ENCODE measurements around the gene ATG16L2. TPM values are rescaled to one million over a fixed set of nuclear protein-coding genes. Genes with fewer than 3 reads are reported as not detected.

Gene ATG16L2
- total and polyA plus RNA-seq, 9 of the 15 experiments (the other 6 are each of a cell fraction or from before 2014, with no cell fraction given): 0.18 to 11.2 (median 6.2) TPM

- H3K36me3 ChIP-seq (ENCODE audit: control insufficient read depth, insufficient read depth, low read length): no peaks in the 10 kb centered on the region
- intact Hi-C loops (cut with micrococcal nuclease) (no loop called here), in situ Hi-C loops (cut with MboI) (no loop called here)
- ChIA-PET POLR2A (interaction anchor here (0.6 to 1.1 kb wide), 3 partner anchors 9 to 320 kb away, joined by 3 read pairs; partner anchors contain the start of gene FCHSD2), CTCF (ENCODE audit: low intra/inter-chr PET ratio) (interaction anchor here (0.7 kb wide), 1 partner anchor 318 kb away, joined by 3 read pairs; no protein-coding TSS in a partner anchor)
- ATAC-seq: peak; percentile 96
- no peaks in the 10 kb centered on the region for H4K20me1 ChIP-seq (replicated peaks; ENCODE audit: control insufficient read depth, insufficient read depth, low read length)
- no TSS peak for BruUV-seq (replicated peaks)
- no peaks in the 10 kb centered on the region for H3K9me3 ChIP-seq (replicated peaks; ENCODE audit: control insufficient read depth, insufficient read depth, low read depth, low read length)
- peak overlapping the region; percentile 60; the same call in 1 of the 3 replicates for H3K27ac ChIP-seq (ENCODE audit: extremely low read depth, low read depth, low read length)
- 26% methylated on average over 44 of the region's 82 CpGs for WGBS (ENCODE audit: insufficient coverage, low coverage, missing lambda C conversion rate)
- peaks cover 0 to 31% of the 10 kb centered on the region in 2 experiments; a peak in 2 of 5 replicates for H3K4me1 ChIP-seq (replicated peaks in 1 of 2; ENCODE audit: control insufficient read depth in 2 of 2, insufficient read depth in 2 of 2, low read length in 2 of 2)
- peak; percentile 90 to 95 (median 94) for DNase-seq (ENCODE audit: extremely low read depth in 1 of 4, low spot score in 3 of 4)
- peak overlapping the region; percentile 85 for H3K4me2 ChIP-seq (ENCODE audit: insufficient read depth, low read length)
- H3K27me3 ChIP-seq (ENCODE audit: control insufficient read depth in 2 of 2, insufficient read depth in 2 of 2, low read length in 2 of 2): no peaks in the 10 kb centered on the region
- H3K79me2 ChIP-seq (ENCODE audit: control insufficient read depth, insufficient read depth, low read length): no peaks in the 10 kb centered on the region
- peak; percentile 67 for FAIRE-seq
- H2AFZ ChIP-seq (ENCODE audit: low read depth, low read length): peak overlapping the region; percentile 96
- peak overlapping the region; percentile 66 to 94 for H3K9ac ChIP-seq (ENCODE audit: insufficient read depth in 1 of 2, low read depth in 2 of 2, low read length in 2 of 2)
- peak overlapping the region; percentile 42 for H3K4me3 ChIP-seq
- peaks cover 5% of the 10 kb centered on the region for H3K9me1 ChIP-seq (ENCODE audit: control insufficient read depth, insufficient read depth, low read length)
- TF ChIP-seq POLR3A (IDR thresholded peaks at IDR 0.05; ENCODE audit: borderline replicate concordance, extremely low read depth, insufficient read depth, insufficient read length) (no peak), NBN (IDR thresholded peaks at IDR 0.05; ENCODE audit: low read depth) (no peak), FOXM1 (IDR thresholded peaks at IDR 0.05; ENCODE audit: low read depth) (no peak), FOXM1 (CRISPR knock-in tag; IDR thresholded peaks at IDR 0.05; ENCODE audit: low read depth) (peak; percentile 79; the same call in 1 of the 2 replicates), CGGBP1 (CRISPR knock-in tag; IDR thresholded peaks at IDR 0.05) (no peak), SRSF7 (optimal IDR thresholded peaks at IDR 0.05; ENCODE audit: low read depth, low read length) (no peak), ZNF583 (CRISPR knock-in tag; IDR thresholded peaks at IDR 0.05) (no peak), ZNF57 (CRISPR knock-in tag; IDR thresholded peaks at IDR 0.05) (0 out of 2 replicates have a peak, but pooled peaks have one; percentile 22), ZNF274 (IDR thresholded peaks at IDR 0.05; ENCODE audit: borderline replicate concordance, low read depth, low read length) (no peak), CC2D1A (IDR thresholded peaks at IDR 0.05) (no peak), POLR3G (IDR thresholded peaks at IDR 0.05; ENCODE audit: extremely low read depth, insufficient read length, insufficient replicate concordance) (no peak), SREBF1 (IDR thresholded peaks at IDR 0.05; ENCODE audit: borderline replicate concordance, low read depth, low read length) (0 out of 2 replicates have a peak, but pooled peaks have one; percentile 40), SRSF3 (IDR thresholded peaks at IDR 0.05; ENCODE audit: insufficient read depth, low read length) (no peak), KAT8 (IDR thresholded peaks at IDR 0.05; ENCODE audit: low read depth) (no peak), FOXK1 (CRISPR knock-in tag; IDR thresholded peaks at IDR 0.05; ENCODE audit: borderline replicate concordance) (no peak), NR4A1 (CRISPR knock-in tag; IDR thresholded peaks at IDR 0.05) (no peak), NR4A1 (tag; IDR thresholded peaks at IDR 0.05) (no peak), ZKSCAN8 (CRISPR knock-in tag; IDR thresholded peaks at IDR 0.05) (no peak), TAF15 (IDR thresholded peaks at IDR 0.05; ENCODE audit: low read depth, low read length) (peak; percentile 96; the same call in 1 of the 2 replicates)
- TF ChIP-seq, protein P1, sequence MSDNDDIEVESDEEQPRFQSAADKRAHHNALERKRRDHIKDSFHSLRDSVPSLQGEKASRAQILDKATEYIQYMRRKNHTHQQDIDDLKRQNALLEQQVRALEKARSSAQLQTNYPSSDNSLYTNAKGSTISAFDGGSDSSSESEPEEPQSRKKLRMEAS (CRISPR knock-in tag; IDR thresholded peaks at IDR 0.05): peak; percentile 78
- TF ChIP-seq, protein P2, sequence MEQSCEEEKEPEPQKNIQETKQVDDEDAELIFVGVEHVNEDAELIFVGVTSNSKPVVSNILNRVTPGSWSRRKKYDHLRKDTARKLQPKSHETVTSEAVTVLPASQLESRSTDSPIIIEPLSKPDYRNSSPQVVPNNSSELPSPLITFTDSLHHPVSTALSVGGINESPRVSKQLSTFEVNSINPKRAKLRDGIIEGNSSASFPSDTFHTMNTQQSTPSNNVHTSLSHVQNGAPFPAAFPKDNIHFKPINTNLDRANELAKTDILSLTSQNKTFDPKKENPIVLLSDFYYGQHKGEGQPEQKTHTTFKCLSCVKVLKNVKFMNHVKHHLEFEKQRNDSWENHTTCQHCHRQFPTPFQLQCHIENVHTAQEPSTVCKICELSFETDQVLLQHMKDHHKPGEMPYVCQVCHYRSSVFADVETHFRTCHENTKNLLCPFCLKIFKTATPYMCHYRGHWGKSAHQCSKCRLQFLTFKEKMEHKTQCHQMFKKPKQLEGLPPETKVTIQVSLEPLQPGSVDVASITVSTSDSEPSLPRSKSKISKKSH (CRISPR knock-in tag; IDR thresholded peaks at IDR 0.05): no peak
These were observed 7.9 kb downstream of the ATG16L2 start for GRCh38 chr11:72821920-72822799.

Measured in K562 (cell line).